ENCODE results near the gene ITPK1. TPM values are rescaled to one million over a fixed set of nuclear protein-coding genes. Genes with fewer than 3 reads are reported as not detected.
A peak's percentile ranks its signal among the peaks of the same experiment; 100 is the strongest.

Gene ITPK1
- total RNA-seq, 1 experiment from 2014 or later = 66.2 TPM

- no peak for DNase-seq
- Histone ChIP-seq H3K79me2 (ENCODE audit: low read length) (peaks cover 17% of the 10 kb centered on the region; the same call in 1 of the 2 replicates), H3K9me2 (replicated peaks; ENCODE audit: low read length) (no peaks in the 10 kb centered on the region), H3K9me3 (ENCODE audit: low read length) (no peaks in the 10 kb centered on the region), H3K27ac (ENCODE audit: low read length) (no peak overlapping the region), H3K9ac (ENCODE audit: low read length) (no peak overlapping the region), H3K4me2 (ENCODE audit: low read length) (peak overlapping the region; percentile 4; the same call in 1 of the 2 replicates), H3F3A (ENCODE audit: low read length, unreplicated experiment) (no peaks in the 10 kb centered on the region), H3K27me3 (ENCODE audit: low read length) (no peaks in the 10 kb centered on the region), H3K4me3 (ENCODE audit: low read length) (no peak overlapping the region), H3K4me1 (ENCODE audit: insufficient read depth, low read length) (peaks cover 47% of the 10 kb centered on the region), H3K36me3 (ENCODE audit: low read depth, low read length) (no peaks in the 10 kb centered on the region), H4K20me1 (ENCODE audit: low read length) (no peaks in the 10 kb centered on the region), H2AFZ (ENCODE audit: low read length) (no peak overlapping the region)
- intact Hi-C loops (cut with micrococcal nuclease) = no loop called here
- TF ChIP-seq, protein P1, sequence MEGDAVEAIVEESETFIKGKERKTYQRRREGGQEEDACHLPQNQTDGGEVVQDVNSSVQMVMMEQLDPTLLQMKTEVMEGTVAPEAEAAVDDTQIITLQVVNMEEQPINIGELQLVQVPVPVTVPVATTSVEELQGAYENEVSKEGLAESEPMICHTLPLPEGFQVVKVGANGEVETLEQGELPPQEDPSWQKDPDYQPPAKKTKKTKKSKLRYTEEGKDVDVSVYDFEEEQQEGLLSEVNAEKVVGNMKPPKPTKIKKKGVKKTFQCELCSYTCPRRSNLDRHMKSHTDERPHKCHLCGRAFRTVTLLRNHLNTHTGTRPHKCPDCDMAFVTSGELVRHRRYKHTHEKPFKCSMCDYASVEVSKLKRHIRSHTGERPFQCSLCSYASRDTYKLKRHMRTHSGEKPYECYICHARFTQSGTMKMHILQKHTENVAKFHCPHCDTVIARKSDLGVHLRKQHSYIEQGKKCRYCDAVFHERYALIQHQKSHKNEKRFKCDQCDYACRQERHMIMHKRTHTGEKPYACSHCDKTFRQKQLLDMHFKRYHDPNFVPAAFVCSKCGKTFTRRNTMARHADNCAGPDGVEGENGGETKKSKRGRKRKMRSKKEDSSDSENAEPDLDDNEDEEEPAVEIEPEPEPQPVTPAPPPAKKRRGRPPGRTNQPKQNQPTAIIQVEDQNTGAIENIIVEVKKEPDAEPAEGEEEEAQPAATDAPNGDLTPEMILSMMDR (conservative IDR thresholded peaks at IDR 0.05; ENCODE audit: low read depth, low read length) = no peak
- no peak for TF ChIP-seq EZH2phosphoT487 (IDR thresholded peaks at IDR 0.05; ENCODE audit: borderline replicate concordance, low read length)
- TF ChIP-seq EZH2 (IDR thresholded peaks at IDR 0.05; ENCODE audit: low read length, unreplicated experiment) = no peak
- ChIA-PET POLR2A (ENCODE audit: unreplicated experiment) (interaction anchor here (0.6 kb wide), 1 partner anchor 54 kb away, joined by 7 read pairs; no protein-coding TSS in a partner anchor), CTCF (no interaction called here)
- BruUV-seq (replicated peaks) = no TSS peak
- no peak for ATAC-seq
Observed at GRCh38 chr14:93031505-93032315, 84.0 kb downstream of the ITPK1 start.

DNA sequence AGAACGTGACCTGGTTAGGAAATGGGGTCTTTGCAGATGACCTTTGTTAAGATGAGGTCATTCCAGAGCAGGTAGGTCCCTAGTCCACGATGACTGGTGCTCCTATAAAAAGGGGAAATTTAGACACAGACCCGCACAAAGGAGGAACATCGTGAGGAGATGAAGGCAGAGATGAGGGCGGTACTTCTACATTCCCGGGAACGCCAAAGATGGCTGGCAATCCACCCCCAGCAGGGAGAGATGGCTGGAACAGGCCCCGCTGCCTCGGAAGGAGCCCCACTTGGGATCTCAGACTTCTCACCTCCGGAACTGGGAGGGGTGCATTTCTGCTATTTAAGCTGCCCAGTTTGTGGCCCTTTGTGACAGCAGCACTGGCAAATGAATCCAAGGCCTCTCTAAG lies 85.0 kb downstream of the ITPK1 start:
- Histone ChIP-seq H3K9ac (ENCODE audit: low read length) (no peak overlapping the region), H3K4me2 (ENCODE audit: low read length) (no peak overlapping the region), H3K9me2 (replicated peaks; ENCODE audit: low read length) (no peaks in the 10 kb centered on the region), H4K20me1 (ENCODE audit: low read length) (no peaks in the 10 kb centered on the region), H3K79me2 (ENCODE audit: low read length) (peaks cover 17% of the 10 kb centered on the region; the same call in 1 of the 2 replicates), H3K27me3 (ENCODE audit: low read length) (no peaks in the 10 kb centered on the region), H2AFZ (ENCODE audit: low read length) (no peak overlapping the region), H3K4me1 (ENCODE audit: insufficient read depth, low read length) (peaks cover 38% of the 10 kb centered on the region), H3F3A (ENCODE audit: low read length, unreplicated experiment) (no peaks in the 10 kb centered on the region), H3K9me3 (ENCODE audit: low read length) (no peaks in the 10 kb centered on the region), H3K27ac (ENCODE audit: low read length) (no peak overlapping the region), H3K36me3 (ENCODE audit: low read depth, low read length) (no peaks in the 10 kb centered on the region), H3K4me3 (ENCODE audit: low read length) (no peak overlapping the region)
- DNase-seq (no peak), ATAC-seq (no peak)
- TF ChIP-seq EZH2 (IDR thresholded peaks at IDR 0.05; ENCODE audit: low read length, unreplicated experiment) (no peak), EZH2phosphoT487 (IDR thresholded peaks at IDR 0.05; ENCODE audit: borderline replicate concordance, low read length) (no peak)
- TF ChIP-seq, protein P1 (conservative IDR thresholded peaks at IDR 0.05; ENCODE audit: low read depth, low read length) = no peak
- no TSS peak for BruUV-seq (replicated peaks)
- ChIA-PET POLR2A (ENCODE audit: unreplicated experiment) (no interaction called here), CTCF (no interaction called here)
- intact Hi-C loops (cut with micrococcal nuclease) = no loop called here

- ChIA-PET POLR2A (ENCODE audit: unreplicated experiment) (no interaction called here), CTCF (no interaction called here)
- H4K20me1 ChIP-seq (ENCODE audit: low read length) = no peaks in the 10 kb centered on the region
Observed at GRCh38 chr14:93029911-93030508, 85.7 kb downstream of the ITPK1 start.

More at GRCh38 chr14:93029911-93030508, 85.7 kb downstream of the ITPK1 start:
- DNase-seq = peak; percentile 39
- Histone ChIP-seq H3K9me3 (ENCODE audit: low read length) (no peaks in the 10 kb centered on the region), H3K27me3 (ENCODE audit: low read length) (no peaks in the 10 kb centered on the region), H3K9ac (ENCODE audit: low read length) (no peak overlapping the region), H3K4me2 (ENCODE audit: low read length) (no peak overlapping the region), H3K4me1 (ENCODE audit: insufficient read depth, low read length) (peaks cover 37% of the 10 kb centered on the region), H3K4me3 (ENCODE audit: low read length) (no peak overlapping the region), H3F3A (ENCODE audit: low read length, unreplicated experiment) (no peaks in the 10 kb centered on the region), H3K27ac (ENCODE audit: low read length) (no peak overlapping the region), H3K79me2 (ENCODE audit: low read length) (peaks cover 17% of the 10 kb centered on the region; the same call in 1 of the 2 replicates), H2AFZ (ENCODE audit: low read length) (no peak overlapping the region), H3K36me3 (ENCODE audit: low read depth, low read length) (no peaks in the 10 kb centered on the region), H3K9me2 (replicated peaks; ENCODE audit: low read length) (no peaks in the 10 kb centered on the region)
- ATAC-seq = peak; percentile 49
- no TSS peak for BruUV-seq (replicated peaks)
- TF ChIP-seq EZH2 (IDR thresholded peaks at IDR 0.05; ENCODE audit: low read length, unreplicated experiment) (no peak), EZH2phosphoT487 (IDR thresholded peaks at IDR 0.05; ENCODE audit: borderline replicate concordance, low read length) (no peak)
- TF ChIP-seq, protein P1 (conservative IDR thresholded peaks at IDR 0.05; ENCODE audit: low read depth, low read length) = no peak
- intact Hi-C loops (cut with micrococcal nuclease) = no loop called here

Data from PC-3 (cell line).